Measurements from ENCODE around the gene FOSL1.

DNA sequence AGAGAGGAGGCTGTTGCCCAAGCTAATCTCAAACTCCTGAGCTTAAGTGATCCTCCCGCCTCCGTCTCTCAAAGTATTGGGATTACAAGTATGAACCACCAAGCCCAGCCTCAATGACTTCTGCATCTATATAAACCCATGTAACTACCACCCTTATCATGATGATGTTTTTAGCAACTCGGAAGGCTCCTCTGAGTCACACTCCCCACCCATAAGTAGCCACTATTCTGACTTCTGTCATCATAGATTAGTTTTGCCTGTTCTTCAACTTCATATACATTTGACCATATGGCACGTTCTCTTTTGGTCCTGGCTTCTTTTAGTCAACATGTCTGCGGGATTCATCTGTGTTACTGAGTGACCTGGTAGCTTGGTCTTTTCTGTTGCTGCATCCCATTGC, 6.4 kb upstream of the FOSL1 start:
- TF ChIP-seq YY1 (IDR thresholded peaks at IDR 0.05) = no peak
- no peak for TF ChIP-seq GABPA (IDR thresholded peaks at IDR 0.05 in 1 of 2, conservative IDR thresholded peaks at IDR 0.05 in 1 of 2)
- no peak for TF ChIP-seq REST (IDR thresholded peaks at IDR 0.05)
- TF ChIP-seq CTCF (IDR thresholded peaks at IDR 0.05; ENCODE audit: low read depth, low read length, missing input control) = no peak
- TF ChIP-seq, protein P1, sequence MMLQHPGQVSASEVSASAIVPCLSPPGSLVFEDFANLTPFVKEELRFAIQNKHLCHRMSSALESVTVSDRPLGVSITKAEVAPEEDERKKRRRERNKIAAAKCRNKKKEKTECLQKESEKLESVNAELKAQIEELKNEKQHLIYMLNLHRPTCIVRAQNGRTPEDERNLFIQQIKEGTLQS (IDR thresholded peaks at IDR 0.05) = no peak
- TF ChIP-seq RAD21 (IDR thresholded peaks at IDR 0.05) = no peak
- TF ChIP-seq HNF4G (IDR thresholded peaks at IDR 0.05) = no peak
- TF ChIP-seq ZBTB33 (IDR thresholded peaks at IDR 0.05) = no peak
- TF ChIP-seq, protein P2, sequence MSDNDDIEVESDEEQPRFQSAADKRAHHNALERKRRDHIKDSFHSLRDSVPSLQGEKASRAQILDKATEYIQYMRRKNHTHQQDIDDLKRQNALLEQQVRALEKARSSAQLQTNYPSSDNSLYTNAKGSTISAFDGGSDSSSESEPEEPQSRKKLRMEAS (IDR thresholded peaks at IDR 0.05) = no peak
- TF ChIP-seq EGR1 (IDR thresholded peaks at IDR 0.05; ENCODE audit: low read depth in 2 of 2) = no peak

Data from liver (tissue), 3 donors.